Loucy (cell line): ENCODE data around the gene FGF3.

Experiments
- H2AFZ ChIP-seq: fragments of 200-600 bp; sonication (generic); 2 replicates; pipeline ENCODE4 v1.6.0; 2016; ENCODE audit warnings: antibody characterized with exemption, mild to moderate bottlenecking, low read length, moderate library complexity
- H3F3A ChIP-seq: fragments of 200-600 bp; 2 replicates; pipeline ENCODE4 v1.6.0; 2016; ENCODE audit warnings: antibody characterized with exemption, low read depth, mild to moderate bottlenecking
- H3K27me3 ChIP-seq: fragments of 200-600 bp; sonication (generic); 2 replicates; pipeline ENCODE4 v1.6.1; 2014; ENCODE audit warnings: low read length, mild to moderate bottlenecking; ENCODE audit not compliant: insufficient read depth, poor library complexity, severe bottlenecking
- H3K36me3 ChIP-seq: fragments of 200-600 bp; sonication (generic); 2 replicates; pipeline ENCODE4 v1.6.1; 2016; ENCODE audit warnings: low read length; ENCODE audit not compliant: insufficient read depth
- H3K4me1 ChIP-seq: fragments of 200-600 bp; sonication (generic); 2 replicates; pipeline ENCODE4 v1.5.1; 2014; ENCODE audit warnings: low read length, mild to moderate bottlenecking; ENCODE audit not compliant: insufficient read depth, poor library complexity, severe bottlenecking
- H3K4me2 ChIP-seq: fragments of 200-600 bp; sonication (generic); 2 replicates; pipeline ENCODE4 v1.6.0; 2014; ENCODE audit warnings: antibody characterized with exemption, low read length, low read depth, mild to moderate bottlenecking; ENCODE audit not compliant: poor library complexity, severe bottlenecking
- H3K4me3 ChIP-seq: fragments of 200-600 bp; sonication (generic); 2 replicates; pipeline ENCODE4 v1.5.1; 2014; ENCODE audit warnings: low read length, mild to moderate bottlenecking, mixed read lengths; ENCODE audit not compliant: poor library complexity, severe bottlenecking
- H3K79me2 ChIP-seq: fragments of 200-600 bp; sonication (generic); 2 replicates; pipeline ENCODE4 v1.6.1; 2014; ENCODE audit warnings: low read length; ENCODE audit not compliant: insufficient read depth
- H3K9ac ChIP-seq: fragments of 200-600 bp; sonication (generic); 2 replicates; pipeline ENCODE4 v1.6.0; 2014; ENCODE audit warnings: mild to moderate bottlenecking, low read depth, low read length, moderate library complexity; ENCODE audit not compliant: poor library complexity, severe bottlenecking
- H3K9me2 ChIP-seq: fragments of 200-600 bp; sonication (generic); replicated peaks from 2 replicates; pipeline ENCODE4 v1.6.1; 2016; ENCODE audit warnings: low read depth, low read length, mixed read lengths
- H3K9me3 ChIP-seq: fragments of 200-600 bp; sonication (generic); 2 replicates; pipeline ENCODE4 v1.6.1; 2014; ENCODE audit warnings: mild to moderate bottlenecking, antibody characterized with exemption, low read length, low read depth; ENCODE audit not compliant: insufficient read depth
- H4K20me1 ChIP-seq: fragments of 200-600 bp; sonication (generic); 2 replicates; pipeline ENCODE4 v1.6.0; 2014; ENCODE audit warnings: antibody characterized with exemption, low read length, mild to moderate bottlenecking; ENCODE audit not compliant: insufficient read depth, poor library complexity, severe bottlenecking
- CTCF ChIP-seq: fragments of 200-600 bp; sonication (generic); conservative IDR thresholded peaks from 2 replicates; pipeline ENCODE4 v1.5.1; 2014; ENCODE audit warnings: mild to moderate bottlenecking, antibody characterized with exemption, low read length
- EZH2phosphoT487 ChIP-seq: fragments of 200-600 bp; IDR thresholded peaks from 2 replicates; pipeline ENCODE4 v1.6.1; 2018; ENCODE audit warnings: antibody characterized with exemption, mild to moderate bottlenecking, moderate library complexity, borderline replicate concordance

The FGF3 gene

GRCh38 chr11:69867076-69868005 lies 48.1 kb upstream of the FGF3 start:
- Histone ChIP-seq H3K27me3 (no peaks in the 10 kb centered on the region), H3K36me3 (no peaks in the 10 kb centered on the region), H3K9me3 (no peaks in the 10 kb centered on the region), H3K4me1 (no peaks in the 10 kb centered on the region), H3K9ac (no peak overlapping the region), H3K4me2 (no peak overlapping the region), H2AFZ (no peak overlapping the region), H3K79me2 (no peaks in the 10 kb centered on the region), H3K9me2 (no peaks in the 10 kb centered on the region), H3K4me3 (no peak overlapping the region), H4K20me1 (no peaks in the 10 kb centered on the region), H3F3A (no peaks in the 10 kb centered on the region)
- no peak for TF ChIP-seq CTCF
- TF ChIP-seq EZH2phosphoT487 = no peak

DNA sequence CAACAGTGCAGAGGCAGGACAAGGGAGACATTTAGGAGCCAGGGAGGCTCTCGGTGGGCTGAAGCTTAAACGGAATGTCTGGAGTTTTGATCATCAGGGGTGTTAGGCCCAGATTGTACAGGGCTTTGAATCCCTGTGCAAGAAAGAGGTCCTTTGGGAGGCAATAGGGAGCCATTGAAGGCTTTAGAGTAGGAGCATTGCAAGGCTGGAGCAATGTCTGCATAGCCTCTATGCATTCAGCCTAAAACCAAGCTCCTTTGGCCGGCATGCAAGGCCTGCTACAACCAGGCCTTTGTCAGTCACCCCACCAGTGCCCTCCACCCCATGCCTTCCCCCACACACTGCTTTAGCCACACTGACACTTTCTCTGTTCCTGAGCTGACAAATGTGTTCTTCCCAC lies 47.4 kb upstream of the FGF3 start:
- Histone ChIP-seq H3K79me2 (no peaks in the 10 kb centered on the region), H3F3A (no peaks in the 10 kb centered on the region), H3K4me2 (no peak overlapping the region), H3K9me3 (no peaks in the 10 kb centered on the region), H4K20me1 (no peaks in the 10 kb centered on the region), H3K9me2 (no peaks in the 10 kb centered on the region), H3K27me3 (no peaks in the 10 kb centered on the region), H3K36me3 (no peaks in the 10 kb centered on the region), H3K4me3 (no peak overlapping the region), H3K4me1 (no peaks in the 10 kb centered on the region), H3K9ac (no peak overlapping the region), H2AFZ (no peak overlapping the region)
- TF ChIP-seq EZH2phosphoT487 = no peak
- TF ChIP-seq CTCF = no peak

DNA sequence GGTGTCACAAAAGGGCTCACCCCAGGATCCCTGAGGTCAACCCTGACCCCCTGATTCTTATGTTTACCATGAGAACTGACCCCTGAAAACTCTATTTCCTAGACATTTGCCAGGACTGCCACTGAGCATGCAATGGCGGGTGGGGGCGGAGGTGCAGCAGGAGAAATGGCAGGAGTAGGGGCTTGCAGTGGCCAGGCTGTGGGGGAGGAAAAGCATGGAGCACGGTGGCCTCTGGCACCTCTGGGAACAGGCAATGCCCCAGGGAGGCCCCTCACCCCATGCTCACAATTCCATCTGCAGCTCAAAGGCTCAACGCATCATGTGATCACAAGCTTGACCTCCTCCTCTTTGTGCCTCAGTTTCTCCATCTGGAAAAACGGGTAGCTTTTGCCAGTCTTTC lies 46.5 kb upstream of the FGF3 start:
- H2AFZ ChIP-seq = no peak overlapping the region
- H4K20me1 ChIP-seq = no peaks in the 10 kb centered on the region
- H3K79me2 ChIP-seq = no peaks in the 10 kb centered on the region
- no peak overlapping the region for H3K4me3 ChIP-seq
- TF ChIP-seq CTCF (no peak), EZH2phosphoT487 (no peak)
- no peaks in the 10 kb centered on the region for H3F3A ChIP-seq
- no peaks in the 10 kb centered on the region for H3K4me1 ChIP-seq
- H3K36me3 ChIP-seq = no peaks in the 10 kb centered on the region
- no peaks in the 10 kb centered on the region for H3K9me2 ChIP-seq
- H3K9me3 ChIP-seq = no peaks in the 10 kb centered on the region
- H3K4me2 ChIP-seq = no peak overlapping the region
- no peaks in the 10 kb centered on the region for H3K27me3 ChIP-seq
- no peak overlapping the region for H3K9ac ChIP-seq
